Measurements from ENCODE around the gene TMEM219. TPM values are rescaled to one million over a fixed set of nuclear protein-coding genes. Genes with fewer than 3 reads are reported as not detected.

TMEM219 gene
- total and polyA plus RNA-seq, 12 donors = 53.0 to 105 (median 69.3) TPM

DNA sequence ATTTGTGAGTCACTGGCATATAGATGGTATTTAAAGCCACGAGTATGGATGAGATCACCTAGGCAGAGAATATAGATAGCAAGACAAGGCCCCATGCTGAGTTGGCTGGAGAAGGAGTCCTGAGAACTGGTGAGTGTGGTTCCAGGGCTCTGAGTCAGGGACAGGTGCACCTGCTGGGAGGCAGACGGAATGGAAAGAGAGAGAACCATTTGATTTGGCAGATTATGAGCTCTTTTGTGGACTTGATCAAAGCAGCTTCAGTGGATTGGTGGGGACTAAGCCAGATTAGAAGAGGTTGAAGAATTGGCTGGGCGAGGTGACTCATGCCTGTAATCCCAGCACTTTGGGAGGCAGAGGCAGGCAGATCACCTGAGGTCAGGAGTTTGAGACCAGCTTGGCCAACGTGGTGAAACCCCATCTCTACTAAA, 56.9 kb downstream of the TMEM219 start:
- no peaks in the 10 kb centered on the region for H3K9me3 ChIP-seq
- 62 to 74% methylated on average over 4 of the region's 4 CpGs for WGBS, 2 donors
- intact Hi-C loops (cut with DNase I) = loop anchor here in 2 of 10 donors (10.0 kb wide), 2 partner anchors 84 to 324 kb away; no protein-coding TSS in a partner anchor
- TF ChIP-seq, protein P1, sequence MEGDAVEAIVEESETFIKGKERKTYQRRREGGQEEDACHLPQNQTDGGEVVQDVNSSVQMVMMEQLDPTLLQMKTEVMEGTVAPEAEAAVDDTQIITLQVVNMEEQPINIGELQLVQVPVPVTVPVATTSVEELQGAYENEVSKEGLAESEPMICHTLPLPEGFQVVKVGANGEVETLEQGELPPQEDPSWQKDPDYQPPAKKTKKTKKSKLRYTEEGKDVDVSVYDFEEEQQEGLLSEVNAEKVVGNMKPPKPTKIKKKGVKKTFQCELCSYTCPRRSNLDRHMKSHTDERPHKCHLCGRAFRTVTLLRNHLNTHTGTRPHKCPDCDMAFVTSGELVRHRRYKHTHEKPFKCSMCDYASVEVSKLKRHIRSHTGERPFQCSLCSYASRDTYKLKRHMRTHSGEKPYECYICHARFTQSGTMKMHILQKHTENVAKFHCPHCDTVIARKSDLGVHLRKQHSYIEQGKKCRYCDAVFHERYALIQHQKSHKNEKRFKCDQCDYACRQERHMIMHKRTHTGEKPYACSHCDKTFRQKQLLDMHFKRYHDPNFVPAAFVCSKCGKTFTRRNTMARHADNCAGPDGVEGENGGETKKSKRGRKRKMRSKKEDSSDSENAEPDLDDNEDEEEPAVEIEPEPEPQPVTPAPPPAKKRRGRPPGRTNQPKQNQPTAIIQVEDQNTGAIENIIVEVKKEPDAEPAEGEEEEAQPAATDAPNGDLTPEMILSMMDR (IDR thresholded peaks at IDR 0.05) = no peak
- peaks cover 0 to 12% (median 9%) of the 10 kb centered on the region in 9 donors for H3K4me1 ChIP-seq
- DNase-seq (no peak), ATAC-seq (no peak)
- no peak overlapping the region for H3K4me3 ChIP-seq
- no peaks in the 10 kb centered on the region for H3K36me3 ChIP-seq
- H3K27me3 ChIP-seq = peaks cover 0 to 2% (median 0%) of the 10 kb centered on the region in 7 donors
- no peak overlapping the region for H3K27ac ChIP-seq

Other genes starting within 250 kb of the TMEM219 start
- 1 to 10 TPM in 3 of 10 donors, under 1 TPM in 7; 0.18 to 3.3 (median 0.65) TPM for gene C16orf54, start 216.1 kb upstream of the TMEM219 start, total RNA-seq
- under 1 TPM; 0.26 to 0.29 TPM for gene C16orf54, start 216.1 kb upstream of the TMEM219 start, polyA plus RNA-seq
- not detected for gene ZG16, start 183.8 kb upstream of the TMEM219 start, total RNA-seq
- under 1 TPM in 1 of 2 donors, not detected in 1; 0.01 TPM for gene ZG16, start 183.8 kb upstream of the TMEM219 start, polyA plus RNA-seq
- 10 to 100 TPM; 28.6 to 48.2 (median 38.6) TPM for gene KIF22, start 171.3 kb upstream of the TMEM219 start, total RNA-seq
- 100 to 1,000 TPM in 1 of 2 donors, 10 to 100 TPM in 1; 16.3 to 136 TPM for gene KIF22, start 171.3 kb upstream of the TMEM219 start, polyA plus RNA-seq
- 100 to 1,000 TPM in 2 of 10 donors, 10 to 100 TPM in 8; 44.2 to 115 (median 60.5) TPM for gene MAZ, start 155.6 kb upstream of the TMEM219 start, total RNA-seq
- 100 to 1,000 TPM in 1 of 2 donors, 10 to 100 TPM in 1; 73.8 to 114 TPM for gene MAZ, start 155.6 kb upstream of the TMEM219 start, polyA plus RNA-seq
- gene PRRT2, start 149.9 kb upstream of the TMEM219 start, total RNA-seq = 1 to 10 TPM in 8 of 10 donors, under 1 TPM in 2; 0.74 to 2.4 (median 1.1) TPM
- gene PRRT2, start 149.9 kb upstream of the TMEM219 start, polyA plus RNA-seq = 1 to 10 TPM in 1 of 2 donors, under 1 TPM in 1; 0.62 to 6.3 TPM
- 10 to 100 TPM in 9 of 10 donors, 1 to 10 TPM in 1; 9.6 to 14.8 (median 12.0) TPM for gene PAGR1, start 145.9 kb upstream of the TMEM219 start, total RNA-seq
- 10 to 100 TPM; 28.7 to 35.1 TPM for gene PAGR1, start 145.9 kb upstream of the TMEM219 start, polyA plus RNA-seq
- gene MVP, start 141.6 kb upstream of the TMEM219 start, total RNA-seq = 100 to 1,000 TPM in 1 of 10 donors, 10 to 100 TPM in 9; 24.5 to 122 (median 37.4) TPM
- 10 to 100 TPM; 50.9 to 53.0 TPM for gene MVP, start 141.6 kb upstream of the TMEM219 start, polyA plus RNA-seq
- gene CDIPT, start 98.9 kb upstream of the TMEM219 start, total RNA-seq = 10 to 100 TPM; 61.8 to 87.0 (median 72.7) TPM
- gene CDIPT, start 98.9 kb upstream of the TMEM219 start, polyA plus RNA-seq = 10 to 100 TPM; 55.1 to 99.6 TPM
- gene SEZ6L2, start 62.5 kb upstream of the TMEM219 start, total RNA-seq = 1 to 10 TPM in 2 of 10 donors, under 1 TPM in 8; 0.17 to 1.2 (median 0.73) TPM
- under 1 TPM in 1 of 2 donors, not detected in 1; 0.61 TPM for gene SEZ6L2, start 62.5 kb upstream of the TMEM219 start, polyA plus RNA-seq
- gene ASPHD1, start 61.6 kb upstream of the TMEM219 start, total RNA-seq = 1 to 10 TPM in 1 of 10 donors, under 1 TPM in 5, not detected in 4; 0.20 to 1.1 (median 0.75) TPM
- under 1 TPM in 1 of 2 donors, not detected in 1; 0.28 TPM for gene ASPHD1, start 61.6 kb upstream of the TMEM219 start, polyA plus RNA-seq
- gene KCTD13, start 35.9 kb upstream of the TMEM219 start, total RNA-seq = 1 to 10 TPM; 5.4 to 8.2 (median 7.3) TPM
- 10 to 100 TPM in 1 of 2 donors, 1 to 10 TPM in 1; 5.2 to 18.0 TPM for gene KCTD13, start 35.9 kb upstream of the TMEM219 start, polyA plus RNA-seq
- 10 to 100 TPM; 27.0 to 40.6 (median 32.7) TPM for gene TAOK2, start 11.8 kb downstream of the TMEM219 start, total RNA-seq
- gene TAOK2, start 11.8 kb downstream of the TMEM219 start, polyA plus RNA-seq = 10 to 100 TPM; 27.6 to 50.4 TPM
- 10 to 100 TPM; 14.4 to 23.2 (median 17.1) TPM for gene HIRIP3, start 33.5 kb downstream of the TMEM219 start, total RNA-seq
- 10 to 100 TPM; 17.9 to 22.4 TPM for gene HIRIP3, start 33.5 kb downstream of the TMEM219 start, polyA plus RNA-seq
- 10 to 100 TPM; 23.2 to 34.8 (median 30.6) TPM for gene INO80E, start 34.2 kb downstream of the TMEM219 start, total RNA-seq
- gene INO80E, start 34.2 kb downstream of the TMEM219 start, polyA plus RNA-seq = 10 to 100 TPM; 63.2 to 80.4 TPM
- gene DOC2A, start 48.9 kb downstream of the TMEM219 start, total RNA-seq = under 1 TPM in 4 of 10 donors, not detected in 6; 0.27 to 0.95 (median 0.48) TPM
- 1 to 10 TPM in 1 of 2 donors, under 1 TPM in 1; 0.41 to 2.7 TPM for gene DOC2A, start 48.9 kb downstream of the TMEM219 start, polyA plus RNA-seq
- not detected for gene C16orf92, start 61.1 kb downstream of the TMEM219 start, total RNA-seq
- gene C16orf92, start 61.1 kb downstream of the TMEM219 start, polyA plus RNA-seq = not detected
- not detected for gene TLCD3B, start 69.2 kb downstream of the TMEM219 start, total RNA-seq
- gene TLCD3B, start 69.2 kb downstream of the TMEM219 start, polyA plus RNA-seq = under 1 TPM in 1 of 2 donors, not detected in 1; 0.29 TPM
- gene ALDOA, start 103.7 kb downstream of the TMEM219 start, total RNA-seq = 1,000 to 10,000 TPM; 3,057 to 4,582 (median 3,914) TPM
- gene ALDOA, start 103.7 kb downstream of the TMEM219 start, polyA plus RNA-seq = 1,000 to 10,000 TPM; 2,873 to 3,079 TPM
- gene PPP4C, start 113.9 kb downstream of the TMEM219 start, total RNA-seq = 10 to 100 TPM; 35.2 to 50.0 (median 42.4) TPM
- 10 to 100 TPM; 34.5 to 82.1 TPM for gene PPP4C, start 113.9 kb downstream of the TMEM219 start, polyA plus RNA-seq
- gene TBX6, start 129.8 kb downstream of the TMEM219 start, total RNA-seq = 1 to 10 TPM in 1 of 10 donors, under 1 TPM in 9; 0.28 to 1.4 (median 0.57) TPM
- gene TBX6, start 129.8 kb downstream of the TMEM219 start, polyA plus RNA-seq = 1 to 10 TPM in 1 of 2 donors, under 1 TPM in 1; 0.28 to 1.7 TPM
- gene YPEL3, start 134.1 kb downstream of the TMEM219 start, total RNA-seq = 100 to 1,000 TPM in 1 of 10 donors, 10 to 100 TPM in 9; 31.5 to 117 (median 42.6) TPM
- 100 to 1,000 TPM in 1 of 2 donors, 10 to 100 TPM in 1; 75.5 to 203 TPM for gene YPEL3, start 134.1 kb downstream of the TMEM219 start, polyA plus RNA-seq
- 1 to 10 TPM in 9 of 10 donors, under 1 TPM in 1; 0.85 to 3.6 (median 1.5) TPM for gene GDPD3, start 151.5 kb downstream of the TMEM219 start, total RNA-seq
- gene GDPD3, start 151.5 kb downstream of the TMEM219 start, polyA plus RNA-seq = 1 to 10 TPM; 1.2 to 6.4 TPM
- gene MAPK3, start 161.1 kb downstream of the TMEM219 start, total RNA-seq = 10 to 100 TPM; 40.9 to 65.2 (median 51.8) TPM
- 10 to 100 TPM; 39.9 to 56.3 TPM for gene MAPK3, start 161.1 kb downstream of the TMEM219 start, polyA plus RNA-seq
- 10 to 100 TPM in 3 of 10 donors, 1 to 10 TPM in 7; 3.3 to 54.6 (median 5.5) TPM for gene CORO1A, start 221.5 kb downstream of the TMEM219 start, total RNA-seq
- 10 to 100 TPM; 11.5 to 15.3 TPM for gene CORO1A, start 221.5 kb downstream of the TMEM219 start, polyA plus RNA-seq
- gene BOLA2B, start 231.6 kb downstream of the TMEM219 start, total RNA-seq = 10 to 100 TPM; 38.2 to 74.4 (median 55.8) TPM
- gene BOLA2B, start 231.6 kb downstream of the TMEM219 start, polyA plus RNA-seq = 100 to 1,000 TPM; 193 to 226 TPM
- 10 to 100 TPM in 8 of 10 donors, 1 to 10 TPM in 2; 8.3 to 29.0 (median 17.7) TPM for gene SLX1A, start 231.8 kb downstream of the TMEM219 start, total RNA-seq
- gene SLX1A, start 231.8 kb downstream of the TMEM219 start, polyA plus RNA-seq = 10 to 100 TPM; 56.6 to 57.8 TPM
- gene SULT1A3, start 237.2 kb downstream of the TMEM219 start, total RNA-seq = 10 to 100 TPM in 2 of 10 donors, 1 to 10 TPM in 7, under 1 TPM in 1; 0.59 to 14.5 (median 5.9) TPM
- gene SULT1A3, start 237.2 kb downstream of the TMEM219 start, polyA plus RNA-seq = 10 to 100 TPM in 1 of 2 donors, 1 to 10 TPM in 1; 9.8 to 35.0 TPM